KMS-11 (cell line): ENCODE data around the gene COL7A1.

Source experiments
- H2AFZ ChIP-seq: fragments of 200-600 bp; sonication (generic); 2 replicates; pipeline ENCODE4 v1.6.1; 2016; ENCODE audit warnings: antibody characterized with exemption, mixed run types, low read depth
- H3K27ac ChIP-seq: fragments of 200-600 bp; sonication (generic); 2 replicates; pipeline ENCODE4 v1.6.1; 2016; ENCODE audit warnings: mild to moderate bottlenecking, mixed run types
- H3K27me3 ChIP-seq: fragments of 200-600 bp; sonication (generic); 2 replicates; pipeline ENCODE4 v1.6.1; 2017; ENCODE audit warnings: mild to moderate bottlenecking, low read depth, mixed run types, moderate library complexity; ENCODE audit not compliant: insufficient read depth
- H3K36me3 ChIP-seq: fragments of 200-600 bp; sonication (generic); 2 replicates; pipeline ENCODE4 v1.6.1; 2017; ENCODE audit warnings: mild to moderate bottlenecking, mixed run types; ENCODE audit not compliant: insufficient read depth
- H3K4me1 ChIP-seq: fragments of 200-600 bp; sonication (generic); 2 replicates; pipeline ENCODE4 v1.6.1; 2016; ENCODE audit warnings: mild to moderate bottlenecking, low read depth, mixed run types; ENCODE audit not compliant: poor library complexity, severe bottlenecking
- H3K4me2 ChIP-seq: fragments of 200-600 bp; sonication (generic); 2 replicates; pipeline ENCODE4 v1.7.0; 2016; ENCODE audit warnings: mild to moderate bottlenecking, mixed run types
- H3K4me3 ChIP-seq: fragments of 200-600 bp; sonication (generic); IDR thresholded peaks from 2 replicates; pipeline ENCODE4 v1.6.1; 2017; ENCODE audit warnings: low read depth, low read length, mixed read lengths; ENCODE audit not compliant: insufficient read depth
- H3K79me2 ChIP-seq: fragments of 200-600 bp; sonication (generic); 2 replicates; pipeline ENCODE4 v1.6.1; 2016; ENCODE audit warnings: low read depth, mixed run types; ENCODE audit not compliant: insufficient read depth
- H3K9ac ChIP-seq: fragments of 200-600 bp; sonication (generic); 2 replicates; pipeline ENCODE4 v1.6.1; 2016; ENCODE audit warnings: mild to moderate bottlenecking, mixed run types
- H4K20me1 ChIP-seq: fragments of 200-600 bp; sonication (generic); 2 replicates; pipeline ENCODE4 v1.6.1; 2016; ENCODE audit warnings: mild to moderate bottlenecking, mixed run types; ENCODE audit not compliant: insufficient read depth
- TF ChIP-seq, protein P1 (sequence below): fragments of 200-600 bp; sonication (generic); conservative IDR thresholded peaks from 2 replicates; pipeline ENCODE4 v1.6.1; 2017; ENCODE audit warnings: low read depth, mild to moderate bottlenecking, antibody characterized with exemption, low read length, moderate library complexity, mixed read lengths

Gene COL7A1

DNA sequence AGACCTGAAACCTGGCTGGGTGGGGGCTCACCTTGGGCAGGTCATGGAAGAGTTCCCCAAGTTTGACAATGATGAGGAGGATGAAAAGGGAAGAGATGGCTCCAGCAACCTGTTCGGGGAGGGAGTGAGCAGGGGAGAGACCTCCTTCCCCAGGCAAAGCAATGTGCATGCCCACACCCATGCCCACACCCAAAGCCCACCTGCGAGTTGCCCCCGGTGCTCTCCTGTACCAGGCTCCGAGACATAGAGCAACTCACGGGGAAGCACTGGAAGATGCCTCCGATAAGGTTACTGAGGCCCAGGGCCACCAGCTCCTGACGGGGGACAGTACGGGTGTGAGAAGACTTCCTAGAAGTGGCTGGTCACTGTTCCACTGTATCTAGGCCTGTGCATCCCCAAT lies 35.3 kb upstream of the COL7A1 start:
- no peak overlapping the region for H2AFZ ChIP-seq
- TF ChIP-seq, protein P1, sequence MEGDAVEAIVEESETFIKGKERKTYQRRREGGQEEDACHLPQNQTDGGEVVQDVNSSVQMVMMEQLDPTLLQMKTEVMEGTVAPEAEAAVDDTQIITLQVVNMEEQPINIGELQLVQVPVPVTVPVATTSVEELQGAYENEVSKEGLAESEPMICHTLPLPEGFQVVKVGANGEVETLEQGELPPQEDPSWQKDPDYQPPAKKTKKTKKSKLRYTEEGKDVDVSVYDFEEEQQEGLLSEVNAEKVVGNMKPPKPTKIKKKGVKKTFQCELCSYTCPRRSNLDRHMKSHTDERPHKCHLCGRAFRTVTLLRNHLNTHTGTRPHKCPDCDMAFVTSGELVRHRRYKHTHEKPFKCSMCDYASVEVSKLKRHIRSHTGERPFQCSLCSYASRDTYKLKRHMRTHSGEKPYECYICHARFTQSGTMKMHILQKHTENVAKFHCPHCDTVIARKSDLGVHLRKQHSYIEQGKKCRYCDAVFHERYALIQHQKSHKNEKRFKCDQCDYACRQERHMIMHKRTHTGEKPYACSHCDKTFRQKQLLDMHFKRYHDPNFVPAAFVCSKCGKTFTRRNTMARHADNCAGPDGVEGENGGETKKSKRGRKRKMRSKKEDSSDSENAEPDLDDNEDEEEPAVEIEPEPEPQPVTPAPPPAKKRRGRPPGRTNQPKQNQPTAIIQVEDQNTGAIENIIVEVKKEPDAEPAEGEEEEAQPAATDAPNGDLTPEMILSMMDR: no peak
- H3K27me3 ChIP-seq: no peaks in the 10 kb centered on the region
- no peak overlapping the region for H3K9ac ChIP-seq
- H3K4me3 ChIP-seq: no peak overlapping the region
- H3K4me2 ChIP-seq: no peak overlapping the region
- H4K20me1 ChIP-seq: no peaks in the 10 kb centered on the region
- no peaks in the 10 kb centered on the region for H3K4me1 ChIP-seq
- H3K36me3 ChIP-seq: no peaks in the 10 kb centered on the region
- H3K27ac ChIP-seq: no peak overlapping the region
- no peaks in the 10 kb centered on the region for H3K79me2 ChIP-seq

DNA sequence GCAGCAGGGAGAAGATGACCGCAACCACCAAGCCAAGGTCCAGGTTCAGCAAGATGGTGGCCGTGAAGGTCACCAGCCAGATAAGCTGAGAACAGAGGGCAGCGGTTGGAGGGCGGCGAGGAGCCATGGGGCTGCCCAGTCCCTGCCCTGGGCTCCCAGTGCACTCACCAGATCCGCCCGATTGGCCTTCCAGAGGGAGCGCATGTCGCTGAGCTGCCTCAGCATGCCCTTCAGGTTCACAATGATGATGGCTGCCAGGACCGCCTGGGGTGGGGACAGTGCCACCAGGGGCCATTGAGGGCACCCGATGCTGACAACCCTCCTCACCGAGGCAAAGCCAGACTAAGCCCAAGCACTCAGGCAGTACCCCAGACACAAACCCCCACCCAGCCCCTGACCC lies 34.8 kb upstream of the COL7A1 start:
- Histone ChIP-seq H3K79me2 (no peaks in the 10 kb centered on the region), H3K4me2 (no peak overlapping the region), H3K27ac (no peak overlapping the region), H3K36me3 (no peaks in the 10 kb centered on the region), H2AFZ (no peak overlapping the region), H3K4me1 (no peaks in the 10 kb centered on the region), H4K20me1 (no peaks in the 10 kb centered on the region), H3K9ac (no peak overlapping the region), H3K27me3 (no peaks in the 10 kb centered on the region), H3K4me3 (no peak overlapping the region)
- TF ChIP-seq, protein P1: no peak

DNA sequence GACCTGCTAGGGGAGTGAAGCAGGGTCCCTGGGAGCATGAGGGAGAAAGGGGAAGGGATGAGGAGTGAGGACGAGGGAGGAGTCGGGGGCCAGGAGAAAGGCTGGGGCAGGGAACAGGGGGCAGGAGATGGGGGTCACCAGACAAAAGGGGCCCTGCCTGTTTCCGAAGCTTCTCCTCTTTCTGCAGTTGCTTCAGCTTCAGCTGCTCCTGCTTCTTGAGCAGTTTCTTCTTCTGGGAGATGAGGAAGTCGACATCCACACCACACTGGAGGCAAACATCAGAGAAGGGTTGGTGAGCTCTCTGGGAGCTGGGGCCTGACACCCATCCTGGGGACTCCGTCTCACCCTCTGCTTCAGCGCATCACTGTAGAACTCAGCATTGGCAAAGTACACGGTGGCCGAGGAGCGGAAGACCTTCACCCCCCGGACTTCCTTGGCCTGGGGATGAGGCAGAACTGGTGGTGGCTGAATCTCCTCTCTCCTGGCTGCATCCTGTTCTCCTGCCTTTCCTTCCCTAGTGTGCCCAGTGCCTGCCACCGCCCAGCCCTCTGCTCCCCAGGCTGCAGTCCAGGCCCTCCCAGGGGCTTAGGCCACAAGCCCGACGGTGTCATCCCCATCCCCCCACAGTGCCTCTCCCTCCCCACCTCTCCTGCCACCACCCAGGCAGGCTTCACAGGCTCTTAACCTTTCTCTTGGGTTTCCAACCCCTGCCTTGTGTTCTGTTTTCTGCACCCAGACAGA lies 33.3 kb upstream of the COL7A1 start:
- Histone ChIP-seq H3K27me3 (no peaks in the 10 kb centered on the region), H3K9ac (no peak overlapping the region), H3K79me2 (no peaks in the 10 kb centered on the region), H3K4me1 (no peaks in the 10 kb centered on the region), H3K27ac (no peak overlapping the region), H2AFZ (no peak overlapping the region), H3K36me3 (no peaks in the 10 kb centered on the region), H3K4me2 (no peak overlapping the region), H3K4me3 (no peak overlapping the region), H4K20me1 (no peaks in the 10 kb centered on the region)
- TF ChIP-seq, protein P1: no peak

DNA sequence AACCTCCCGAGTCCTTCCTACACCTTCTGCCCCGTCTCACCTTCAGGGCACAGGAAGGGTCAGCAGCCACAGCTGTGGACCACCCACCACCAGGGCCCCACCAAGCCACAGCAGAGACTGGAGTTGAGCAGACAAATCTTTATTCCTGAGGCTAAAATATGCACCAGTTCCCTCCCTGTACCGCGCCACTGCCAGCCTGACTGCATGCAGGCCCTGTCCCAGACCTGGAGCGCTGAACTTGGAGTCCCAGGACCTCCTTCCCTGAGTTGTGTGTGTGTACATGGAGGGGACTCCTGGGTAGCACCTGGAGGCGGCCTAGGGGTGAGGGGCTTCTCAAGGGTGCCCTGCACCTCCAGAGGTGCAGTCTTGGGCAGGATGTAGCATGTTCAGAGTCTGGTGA lies 30.5 kb upstream of the COL7A1 start:
- no peak overlapping the region for H3K9ac ChIP-seq
- H3K36me3 ChIP-seq: no peaks in the 10 kb centered on the region
- TF ChIP-seq, protein P1: no peak
- H3K4me1 ChIP-seq: no peaks in the 10 kb centered on the region
- H3K4me3 ChIP-seq: no peak overlapping the region
- H3K27ac ChIP-seq: no peak overlapping the region
- H2AFZ ChIP-seq: no peak overlapping the region
- H3K4me2 ChIP-seq: no peak overlapping the region
- H4K20me1 ChIP-seq: no peaks in the 10 kb centered on the region
- no peaks in the 10 kb centered on the region for H3K79me2 ChIP-seq
- H3K27me3 ChIP-seq: no peaks in the 10 kb centered on the region
